Measurements from ENCODE around the gene NOC2L. TPM values are rescaled to one million over a fixed set of nuclear protein-coding genes. Genes with fewer than 3 reads are reported as not detected.

NOC2L gene
- total RNA-seq, 1 donor from 2014 or later: 42.5 TPM

- no peak for DNase-seq (ENCODE audit: extremely low spot score in 2 of 2)
Observed at GRCh38 chr1:916173-917075, 42.6 kb downstream of the NOC2L start.

GRCh38 chr1:915295-916172, 43.5 kb downstream of the NOC2L start:
- Histone ChIP-seq H3K4me1 (peaks cover 16% of the 10 kb centered on the region), H3K4me3 (no peak overlapping the region), H3K9me3 (no peaks in the 10 kb centered on the region), H3K27me3 (no peaks in the 10 kb centered on the region), H3K27ac (no peak overlapping the region), H3K36me3 (no peaks in the 10 kb centered on the region)
- intact Hi-C loops (cut with DNase I): no loop called here
- no peak for DNase-seq (ENCODE audit: extremely low spot score in 2 of 2)
- no peak for TF ChIP-seq CTCF (IDR thresholded peaks at IDR 0.05)
- no peak for TF ChIP-seq POLR2AphosphoS5 (IDR thresholded peaks at IDR 0.05; ENCODE audit: insufficient read depth in 1 of 2, low read depth in 1 of 2)
- TF ChIP-seq POLR2A (IDR thresholded peaks at IDR 0.05): no peak

More at GRCh38 chr1:916173-917075, 42.6 kb downstream of the NOC2L start:
- no peaks in the 10 kb centered on the region for H3K36me3 ChIP-seq
- intact Hi-C loops (cut with DNase I): no loop called here
- no peaks in the 10 kb centered on the region for H3K9me3 ChIP-seq
- TF ChIP-seq POLR2A (IDR thresholded peaks at IDR 0.05) (no peak), POLR2AphosphoS5 (IDR thresholded peaks at IDR 0.05; ENCODE audit: insufficient read depth in 1 of 2, low read depth in 1 of 2) (peak in 1 of 2 donors; percentile 31)
- H3K27ac ChIP-seq: no peak overlapping the region
- no peaks in the 10 kb centered on the region for H3K27me3 ChIP-seq
- peaks cover 25% of the 10 kb centered on the region for H3K4me1 ChIP-seq
- H3K4me3 ChIP-seq: no peak overlapping the region

- no peak for DNase-seq (ENCODE audit: extremely low spot score in 2 of 2)
- no peak overlapping the region for H3K27ac ChIP-seq
- TF ChIP-seq POLR2AphosphoS5 (IDR thresholded peaks at IDR 0.05; ENCODE audit: insufficient read depth in 1 of 2, low read depth in 1 of 2): no peak
- TF ChIP-seq CTCF (IDR thresholded peaks at IDR 0.05): no peak
- no peak for TF ChIP-seq POLR2A (IDR thresholded peaks at IDR 0.05)
- H3K36me3 ChIP-seq: no peaks in the 10 kb centered on the region
- H3K4me3 ChIP-seq: no peak overlapping the region
- H3K9me3 ChIP-seq: no peaks in the 10 kb centered on the region
- no peaks in the 10 kb centered on the region for H3K27me3 ChIP-seq
- intact Hi-C loops (cut with DNase I): no loop called here
- H3K4me1 ChIP-seq: peaks cover 10% of the 10 kb centered on the region
Observed at GRCh38 chr1:914891-915280, 44.2 kb downstream of the NOC2L start.

GRCh38 chr1:914131-914890, 44.7 kb downstream of the NOC2L start:
- Histone ChIP-seq H3K36me3 (no peaks in the 10 kb centered on the region), H3K4me1 (peaks cover 9% of the 10 kb centered on the region), H3K27me3 (no peaks in the 10 kb centered on the region), H3K4me3 (no peak overlapping the region), H3K27ac (no peak overlapping the region), H3K9me3 (no peaks in the 10 kb centered on the region)
- TF ChIP-seq POLR2AphosphoS5 (IDR thresholded peaks at IDR 0.05; ENCODE audit: insufficient read depth in 1 of 2, low read depth in 1 of 2) (no peak), CTCF (IDR thresholded peaks at IDR 0.05) (no peak), POLR2A (IDR thresholded peaks at IDR 0.05) (no peak)
- no peak for DNase-seq (ENCODE audit: extremely low spot score in 2 of 2)
- intact Hi-C loops (cut with DNase I): no loop called here

Data from vagina (tissue), 2 donors.